B cell (primary cell): ENCODE results near the gene RAD51B.

Experiments
- CTCF ChIP-seq: fragments of 200-600 bp; IDR thresholded peaks from one replicate; pipeline ENCODE4 v1.8.0; 2022; ENCODE audit warnings: antibody characterized with exemption, mild to moderate bottlenecking
- EZH2 ChIP-seq: IDR thresholded peaks from 2 replicates; pipeline ENCODE4 v1.6.1; 2012; ENCODE audit warnings: borderline replicate concordance, low read depth, mild to moderate bottlenecking, moderate library complexity, low read length; ENCODE audit not compliant: insufficient read depth, poor library complexity, severe bottlenecking

- TF ChIP-seq CTCF (no peak), EZH2 (no peak)
Measured at GRCh38 chr14:67928375-67928774, 108.8 kb downstream of the RAD51B start.
